HG03575 (cell line): ENCODE results near the gene EPM2A.
"Not testable (repeated sequence)": the region's sequence is repeated elsewhere in the genome, so short reads cannot be mapped to it uniquely, and the experiment has no call there.

Source experiments
- ATAC-seq: cut with Tn5 transposase; IDR thresholded peaks from one replicate; pipeline ENCODE4 v1.9.1; 2021; ENCODE audit not compliant: unreplicated experiment, insufficient number of reproducible peaks, low FRiP score; ENCODE audit errors: extremely low read depth

Gene EPM2A

GRCh38 chr6:145733810-145734209, 1.5 kb downstream of the EPM2A start:
- ATAC-seq = no peak

- no peak for ATAC-seq
Measured at GRCh38 chr6:145733207-145733606, 2.1 kb downstream of the EPM2A start.

GRCh38 chr6:145731447-145731846, 3.9 kb downstream of the EPM2A start:
- no peak for ATAC-seq

GRCh38 chr6:145729887-145730286, 5.4 kb downstream of the EPM2A start:
- ATAC-seq = no peak

GRCh38 chr6:145728444-145729385, 6.6 kb downstream of the EPM2A start:
- ATAC-seq = no peak

- no peak for ATAC-seq
Measured at GRCh38 chr6:145727817-145728388, 7.4 kb downstream of the EPM2A start.

GRCh38 chr6:145725570-145725969, 9.8 kb downstream of the EPM2A start:
- no peak for ATAC-seq

- no peak for ATAC-seq
Measured at GRCh38 chr6:145723646-145724045, 11.7 kb downstream of the EPM2A start.

GRCh38 chr6:145722190-145722589, 13.1 kb downstream of the EPM2A start:
- ATAC-seq = no peak

- no peak for ATAC-seq
Measured at GRCh38 chr6:145721144-145721543, 14.2 kb downstream of the EPM2A start.

- no peak for ATAC-seq
Measured at GRCh38 chr6:145715426-145715825, 19.9 kb downstream of the EPM2A start.

GRCh38 chr6:145714731-145715130, 20.6 kb downstream of the EPM2A start:
- ATAC-seq = no peak

- no peak for ATAC-seq
Measured at GRCh38 chr6:145713773-145714172, 21.5 kb downstream of the EPM2A start.

- no peak for ATAC-seq
Measured at GRCh38 chr6:145711372-145711771, 23.9 kb downstream of the EPM2A start.

- no peak for ATAC-seq
Measured at GRCh38 chr6:145707397-145707796, 27.9 kb downstream of the EPM2A start.

- no peak for ATAC-seq
Measured at GRCh38 chr6:145705561-145705960, 29.8 kb downstream of the EPM2A start.

GRCh38 chr6:145704143-145704781, 31.1 kb downstream of the EPM2A start:
- no peak for ATAC-seq

- ATAC-seq = no peak
Measured at GRCh38 chr6:145699462-145699861, 35.9 kb downstream of the EPM2A start.

- not testable (repeated sequence) for ATAC-seq
Measured at GRCh38 chr6:145697401-145697800, 37.9 kb downstream of the EPM2A start.
